Suprapubic skin (tissue), 3 donors: ENCODE data around the gene NPM1.

Experiments
- CTCF ChIP-seq, 2 donors: fragments of 200-600 bp in 1 of 2; fragments of 450-650 bp in 1 of 2; sonication (generic) in 1 of 2; IDR thresholded peaks; one replicate each; pipeline ENCODE4 v1.5.1; 2016 to 2019; ENCODE audit warnings: antibody characterized with exemption in 2 of 2, mild to moderate bottlenecking in 1 of 2, moderate library complexity in 1 of 2
- EP300 ChIP-seq: sonication (generic); formaldehyde crosslinking; IDR thresholded peaks from one replicate; pipeline ENCODE4 v1.6.1; 2017; ENCODE audit warnings: antibody characterized with exemption
- POLR2A ChIP-seq, 2 donors: fragments of 450-650 bp; IDR thresholded peaks; one replicate each; pipeline ENCODE4 v1.6.1; 2017; ENCODE audit warnings: antibody characterized with exemption in 2 of 2, mild to moderate bottlenecking in 2 of 2, moderate library complexity in 2 of 2

DNA sequence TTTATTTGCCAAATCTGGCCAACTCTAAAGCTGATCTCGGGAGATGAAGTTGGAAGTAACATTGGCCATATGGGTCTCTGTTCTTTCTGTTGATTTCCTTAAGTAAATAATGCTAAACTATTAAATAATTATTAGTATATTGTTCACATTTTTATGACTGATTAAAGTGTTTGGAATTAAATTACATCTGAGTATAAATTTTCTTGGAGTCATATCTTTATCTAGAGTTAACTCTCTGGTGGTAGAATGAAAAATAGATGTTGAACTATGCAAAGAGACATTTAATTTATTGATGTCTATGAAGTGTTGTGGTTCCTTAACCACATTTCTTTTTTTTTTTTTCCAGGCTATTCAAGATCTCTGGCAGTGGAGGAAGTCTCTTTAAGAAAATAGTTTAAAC, 22.5 kb downstream of the NPM1 start:
- TF ChIP-seq CTCF (IDR thresholded peaks at IDR 0.05) (no peak), POLR2A (IDR thresholded peaks at IDR 0.05) (no peak), EP300 (no peak)
